Measurements from ENCODE around the gene PAH.
"Not testable (repeated sequence)": the region's sequence is repeated elsewhere in the genome, so short reads cannot be mapped to it uniquely, and the experiment has no call there.

PAH gene

DNA sequence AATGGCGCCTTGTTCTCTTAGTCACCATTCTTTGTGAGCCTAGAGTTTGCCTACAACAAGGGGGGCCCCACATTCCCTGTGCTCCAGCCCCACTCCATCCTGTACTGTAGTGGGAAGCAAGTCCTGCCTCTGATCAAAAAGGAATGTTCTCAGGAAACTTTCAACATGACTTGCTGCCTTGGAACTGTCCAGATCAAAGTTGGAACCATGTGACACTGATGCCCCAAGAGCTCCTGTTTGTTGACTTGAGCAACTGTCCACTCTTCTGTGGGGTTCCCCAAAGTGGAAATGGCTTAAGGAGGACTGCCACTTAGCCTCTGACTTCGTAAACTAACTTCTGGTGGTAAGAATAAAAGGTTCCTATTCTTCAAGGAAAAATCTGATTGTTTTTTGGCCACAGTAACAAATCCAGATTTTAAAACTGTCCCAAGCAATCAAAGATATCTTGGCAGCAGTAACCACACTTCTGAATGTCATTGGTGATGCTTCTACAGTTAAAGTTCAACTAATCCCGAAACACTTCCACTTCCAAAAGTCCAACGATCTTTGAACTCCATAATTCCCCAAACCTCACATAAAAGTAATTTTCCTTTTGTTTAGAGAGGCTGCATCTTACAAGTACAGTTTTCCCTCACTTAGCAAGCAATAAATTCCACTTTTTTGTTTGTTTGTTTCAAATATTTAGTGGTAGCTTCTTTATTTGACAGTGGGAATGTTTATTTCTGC is 67.2 kb downstream of the PAH start:
- Histone ChIP-seq H3K9ac (ENCODE audit: low read length) (no peak overlapping the region), H3K27ac (ENCODE audit: low read length) (no peak overlapping the region), H3K36me3 (ENCODE audit: control insufficient read depth, low read depth, low read length) (no peaks in the 10 kb centered on the region), H3K4me3 (ENCODE audit: low read length) (no peak overlapping the region), H3K27me3 (ENCODE audit: control insufficient read depth, insufficient read depth, low read length) (no peaks in the 10 kb centered on the region), H3K4me1 (ENCODE audit: control insufficient read depth, low read depth, low read length) (no peaks in the 10 kb centered on the region), H3K9me3 (ENCODE audit: control insufficient read depth, low read depth, low read length) (no peaks in the 10 kb centered on the region)

DNA sequence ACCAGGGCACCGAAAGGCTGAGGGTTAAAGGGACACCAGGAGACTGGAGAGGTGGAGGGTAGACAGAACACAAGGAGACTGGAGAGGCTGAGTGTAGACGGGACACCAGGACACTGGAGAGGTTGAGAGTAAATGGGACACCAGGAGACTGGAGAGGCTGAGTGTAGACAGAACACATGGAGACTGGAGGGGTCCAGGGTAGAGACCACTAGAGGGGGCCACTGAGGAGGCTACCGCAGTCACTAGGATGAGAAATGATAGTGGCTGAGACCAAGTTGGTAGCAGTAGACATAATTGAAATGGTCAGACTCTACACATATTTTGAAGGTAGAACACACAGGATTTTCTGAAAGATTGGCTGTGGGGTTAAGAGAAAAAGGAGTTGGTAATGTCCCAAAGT is 68.2 kb downstream of the PAH start:
- Histone ChIP-seq H3K9ac (ENCODE audit: low read length) (no peak overlapping the region), H3K9me3 (ENCODE audit: control insufficient read depth, low read depth, low read length) (no peaks in the 10 kb centered on the region), H3K36me3 (ENCODE audit: control insufficient read depth, low read depth, low read length) (no peaks in the 10 kb centered on the region), H3K27me3 (ENCODE audit: control insufficient read depth, insufficient read depth, low read length) (no peaks in the 10 kb centered on the region), H3K4me1 (ENCODE audit: control insufficient read depth, low read depth, low read length) (no peaks in the 10 kb centered on the region), H3K27ac (ENCODE audit: low read length) (no peak overlapping the region), H3K4me3 (ENCODE audit: low read length) (no peak overlapping the region)

DNA sequence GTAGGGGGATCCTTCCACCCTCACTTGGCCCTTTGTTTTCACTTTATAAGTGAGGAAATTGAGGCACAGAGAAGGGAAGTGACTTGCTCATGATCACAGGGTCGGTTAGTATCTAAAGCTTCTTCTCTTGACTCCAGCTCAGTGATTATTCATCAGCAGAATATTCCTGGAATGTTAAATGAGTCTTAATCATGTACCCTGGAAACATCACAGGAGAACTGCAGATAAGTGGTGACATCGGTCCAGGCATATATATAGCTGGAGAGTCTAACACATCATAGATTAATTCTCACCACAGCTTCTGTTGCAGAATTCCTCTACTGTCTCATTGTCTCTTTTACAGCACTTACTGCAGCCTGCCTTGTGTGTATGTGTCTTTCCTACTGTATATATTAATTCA is 69.9 kb downstream of the PAH start:
- Histone ChIP-seq H3K27ac (ENCODE audit: low read length) (no peak overlapping the region), H3K4me3 (ENCODE audit: low read length) (no peak overlapping the region), H3K27me3 (ENCODE audit: control insufficient read depth, insufficient read depth, low read length) (no peaks in the 10 kb centered on the region), H3K4me1 (ENCODE audit: control insufficient read depth, low read depth, low read length) (no peaks in the 10 kb centered on the region), H3K9me3 (ENCODE audit: control insufficient read depth, low read depth, low read length) (no peaks in the 10 kb centered on the region), H3K36me3 (ENCODE audit: control insufficient read depth, low read depth, low read length) (no peaks in the 10 kb centered on the region), H3K9ac (ENCODE audit: low read length) (no peak overlapping the region)

DNA sequence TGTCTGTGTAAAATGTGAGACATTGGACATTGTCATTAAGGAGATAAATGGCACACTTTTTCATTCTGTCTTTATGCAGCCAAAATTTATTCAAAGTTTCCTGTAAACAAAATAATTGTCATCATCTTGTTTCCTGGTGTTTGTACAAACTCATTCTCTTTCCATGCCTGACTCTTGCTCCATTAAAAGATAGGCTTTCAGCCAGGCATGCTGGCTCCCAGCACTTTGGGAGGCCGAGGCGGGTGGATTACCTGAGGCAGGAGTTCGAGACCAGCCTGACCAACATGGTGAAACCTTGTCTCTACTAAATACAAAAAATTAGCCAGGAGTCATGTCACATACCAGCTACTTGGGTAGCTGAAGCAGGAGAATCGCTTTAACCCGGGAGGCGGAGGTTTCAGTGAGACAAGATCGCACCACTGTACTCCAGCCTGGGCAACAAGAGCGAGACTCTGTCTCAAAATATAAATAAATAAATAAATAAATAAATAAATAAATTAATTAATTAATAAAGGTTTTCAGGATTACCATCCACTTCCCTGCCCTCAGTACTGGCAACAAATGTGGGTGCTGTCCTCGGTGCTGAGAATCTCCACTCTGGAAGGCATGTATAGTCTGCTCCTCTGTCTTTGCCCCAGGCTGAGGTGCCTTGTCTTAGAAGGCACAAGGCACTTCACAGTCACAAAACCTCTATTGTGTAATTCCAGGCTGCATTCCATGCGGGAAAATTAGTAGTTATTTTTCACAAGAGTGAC is 83.2 kb downstream of the PAH start:
- Histone ChIP-seq H3K4me3 (ENCODE audit: low read length) (no peak overlapping the region), H3K36me3 (ENCODE audit: control insufficient read depth, low read depth, low read length) (no peaks in the 10 kb centered on the region)

DNA sequence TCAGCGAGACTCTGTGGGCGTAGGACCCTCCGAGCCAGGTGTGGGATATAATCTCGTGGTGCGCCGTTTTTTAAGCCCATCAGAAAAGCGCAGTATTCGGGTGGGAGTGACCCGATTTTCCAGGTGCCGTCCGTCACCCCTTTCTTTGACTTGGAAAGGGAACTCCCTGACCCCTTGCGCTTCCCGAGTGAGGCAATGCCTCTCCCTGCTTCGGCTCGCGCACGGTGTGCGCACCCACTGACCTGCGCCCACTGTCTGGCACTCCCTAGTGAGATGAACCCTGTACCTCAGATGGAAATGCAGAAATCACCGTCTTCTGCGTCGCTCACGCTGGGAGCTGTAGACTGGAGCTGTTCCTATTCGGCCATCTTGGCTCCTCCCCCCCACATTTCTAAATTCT is 84.2 kb downstream of the PAH start:
- H3K9me3 ChIP-seq (ENCODE audit: control insufficient read depth, low read depth, low read length); H3K36me3 ChIP-seq (ENCODE audit: control insufficient read depth, low read depth, low read length); H3K9ac ChIP-seq (ENCODE audit: low read length); H3K27me3 ChIP-seq (ENCODE audit: control insufficient read depth, insufficient read depth, low read length); H3K27ac ChIP-seq (ENCODE audit: low read length); H3K4me1 ChIP-seq (ENCODE audit: control insufficient read depth, low read depth, low read length); H3K4me3 ChIP-seq (ENCODE audit: low read length): not testable (repeated sequence)

More for the DNA sequence above, 83.2 kb downstream of the PAH start:
- no peak overlapping the region for H3K27ac ChIP-seq (ENCODE audit: low read length)
- H3K27me3 ChIP-seq (ENCODE audit: control insufficient read depth, insufficient read depth, low read length): no peaks in the 10 kb centered on the region
- no peaks in the 10 kb centered on the region for H3K4me1 ChIP-seq (ENCODE audit: control insufficient read depth, low read depth, low read length)
- H3K9me3 ChIP-seq (ENCODE audit: control insufficient read depth, low read depth, low read length): no peaks in the 10 kb centered on the region
- H3K9ac ChIP-seq (ENCODE audit: low read length): no peak overlapping the region

DNA sequence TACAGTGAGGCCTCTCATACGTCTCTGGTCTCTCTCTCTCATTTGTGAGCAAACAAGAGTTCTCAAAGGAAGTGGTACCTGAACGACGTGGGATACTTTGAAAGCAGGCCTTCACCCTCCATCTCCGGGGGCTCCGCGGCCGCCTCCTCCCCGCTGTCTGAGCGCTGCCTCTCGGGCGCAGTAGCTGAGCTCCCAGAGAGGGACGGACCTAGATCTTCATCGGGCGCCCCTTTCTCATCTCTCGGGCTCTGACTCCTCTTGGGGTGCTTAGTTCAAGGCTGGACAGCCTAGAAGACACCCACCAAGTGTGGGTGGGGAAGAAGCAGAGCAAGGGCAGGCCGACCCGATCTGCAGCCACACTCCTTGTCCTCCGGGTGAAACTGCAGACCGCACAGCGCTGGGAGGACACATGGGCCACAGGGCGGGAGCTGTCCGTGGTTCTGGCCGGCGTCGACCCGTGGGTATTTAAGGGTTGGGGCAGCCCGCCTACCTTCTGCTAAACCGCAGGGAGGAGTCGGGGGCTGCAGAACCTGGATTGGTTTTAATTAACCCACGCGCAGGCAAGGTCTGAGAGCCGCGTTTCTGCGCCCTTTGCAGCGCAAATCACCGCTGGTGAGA is 92.7 kb downstream of the PAH start:
- Histone ChIP-seq H3K4me1 (ENCODE audit: control insufficient read depth, low read depth, low read length) (peaks cover 5% of the 10 kb centered on the region), H3K4me3 (ENCODE audit: low read length) (peak overlapping the region; percentile 48), H3K36me3 (ENCODE audit: control insufficient read depth, low read depth, low read length) (no peaks in the 10 kb centered on the region), H3K9me3 (ENCODE audit: control insufficient read depth, low read depth, low read length) (no peaks in the 10 kb centered on the region), H3K27me3 (ENCODE audit: control insufficient read depth, insufficient read depth, low read length) (peaks cover 51% of the 10 kb centered on the region), H3K9ac (ENCODE audit: low read length) (no peak overlapping the region), H3K27ac (ENCODE audit: low read length) (no peak overlapping the region)

DNA sequence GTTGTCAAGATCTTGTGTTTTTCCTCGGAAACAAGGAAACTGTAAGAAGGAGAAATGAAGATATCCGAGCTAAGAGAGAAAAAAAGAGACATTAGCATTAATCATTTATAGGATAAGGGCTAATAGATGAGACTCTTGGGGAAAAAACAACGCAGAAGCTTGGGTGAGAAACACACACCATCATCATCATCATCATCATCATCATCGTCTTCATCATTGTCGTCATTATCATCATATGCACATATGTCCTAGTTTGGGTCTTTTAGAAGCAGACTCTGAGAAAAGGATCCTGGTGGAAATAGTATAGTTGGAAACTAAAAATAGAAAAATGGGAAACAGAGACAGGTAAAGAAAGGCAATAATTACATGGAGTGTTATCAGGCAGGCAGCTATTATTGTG is 95.9 kb downstream of the PAH start:
- H3K4me1 ChIP-seq (ENCODE audit: control insufficient read depth, low read depth, low read length): peaks cover 5% of the 10 kb centered on the region
- H3K9ac ChIP-seq (ENCODE audit: low read length): no peak overlapping the region
- no peaks in the 10 kb centered on the region for H3K9me3 ChIP-seq (ENCODE audit: control insufficient read depth, low read depth, low read length)
- no peak overlapping the region for H3K4me3 ChIP-seq (ENCODE audit: low read length)
- H3K27me3 ChIP-seq (ENCODE audit: control insufficient read depth, insufficient read depth, low read length): peaks cover 49% of the 10 kb centered on the region
- no peaks in the 10 kb centered on the region for H3K36me3 ChIP-seq (ENCODE audit: control insufficient read depth, low read depth, low read length)
- H3K27ac ChIP-seq (ENCODE audit: low read length): no peak overlapping the region

DNA sequence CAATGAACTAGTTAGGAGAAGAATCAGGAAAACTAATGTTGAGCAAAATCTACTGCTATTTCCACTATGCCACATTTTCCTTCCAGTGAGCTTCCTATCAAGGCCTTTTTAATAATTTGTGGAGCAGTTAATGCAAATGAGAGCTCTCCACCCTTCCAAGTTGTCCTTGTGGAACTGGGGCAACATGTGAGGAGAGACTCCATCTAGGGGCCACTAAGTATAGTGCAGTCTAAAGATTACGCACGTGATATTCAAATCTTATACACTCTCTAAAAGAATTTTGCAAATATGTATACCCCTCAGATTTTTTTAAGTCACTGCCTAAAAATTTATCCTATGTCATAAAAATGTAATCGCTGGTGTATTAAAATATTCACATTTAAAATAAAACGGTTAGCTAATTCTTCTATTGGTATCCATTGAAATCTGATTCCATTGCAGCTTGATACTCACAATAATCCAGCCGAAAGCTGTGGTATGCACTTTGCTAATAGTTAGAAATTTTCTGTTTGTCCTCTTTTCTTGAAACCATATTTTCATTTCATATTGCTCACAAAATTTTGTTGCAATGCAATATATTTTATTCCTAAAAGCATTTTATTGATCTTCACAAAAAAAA is 100.1 kb downstream of the PAH start:
- no peaks in the 10 kb centered on the region for H3K4me1 ChIP-seq (ENCODE audit: control insufficient read depth, low read depth, low read length)

DNA sequence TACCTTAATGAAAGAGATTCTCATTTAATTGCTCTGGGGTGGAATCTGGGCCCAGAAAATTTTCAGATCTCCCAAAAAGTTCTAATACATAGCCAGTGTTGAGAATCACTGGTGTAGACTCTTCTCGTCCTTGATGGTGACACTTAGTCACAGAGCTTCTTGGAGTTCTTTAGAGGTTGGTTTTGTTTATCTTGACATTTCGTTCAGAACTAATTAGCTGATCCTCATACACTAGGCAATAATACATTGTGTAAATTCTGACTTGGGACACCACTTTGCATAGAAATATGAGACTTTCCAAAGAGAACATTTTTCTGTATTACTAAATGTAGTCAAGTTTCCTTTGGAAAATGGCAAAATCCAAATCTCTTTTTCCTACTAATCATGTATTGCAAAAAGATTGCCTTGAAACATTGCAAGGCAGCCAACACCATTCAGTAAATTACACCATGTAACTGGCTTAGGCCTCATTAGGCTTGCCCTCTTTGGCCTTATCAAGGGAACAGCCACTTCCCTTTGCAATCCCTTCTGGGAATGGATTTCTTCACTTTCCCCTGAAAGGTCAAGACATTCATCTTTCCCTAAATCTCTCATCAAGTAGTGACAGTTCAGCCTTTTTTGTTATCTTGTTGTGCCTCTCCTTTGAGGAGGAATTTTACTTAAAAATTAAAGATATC is 102.2 kb downstream of the PAH start:
- Histone ChIP-seq H3K9me3 (ENCODE audit: control insufficient read depth, low read depth, low read length) (no peaks in the 10 kb centered on the region), H3K4me3 (ENCODE audit: low read length) (no peak overlapping the region), H3K36me3 (ENCODE audit: control insufficient read depth, low read depth, low read length) (no peaks in the 10 kb centered on the region), H3K27me3 (ENCODE audit: control insufficient read depth, insufficient read depth, low read length) (no peaks in the 10 kb centered on the region), H3K9ac (ENCODE audit: low read length) (no peak overlapping the region), H3K27ac (ENCODE audit: low read length) (no peak overlapping the region), H3K4me1 (ENCODE audit: control insufficient read depth, low read depth, low read length) (no peaks in the 10 kb centered on the region)

More for the DNA sequence above, 100.1 kb downstream of the PAH start:
- no peak overlapping the region for H3K4me3 ChIP-seq (ENCODE audit: low read length)
- H3K27me3 ChIP-seq (ENCODE audit: control insufficient read depth, insufficient read depth, low read length): peaks cover 6% of the 10 kb centered on the region
- H3K9me3 ChIP-seq (ENCODE audit: control insufficient read depth, low read depth, low read length): no peaks in the 10 kb centered on the region
- no peaks in the 10 kb centered on the region for H3K36me3 ChIP-seq (ENCODE audit: control insufficient read depth, low read depth, low read length)
- no peak overlapping the region for H3K27ac ChIP-seq (ENCODE audit: low read length)
- no peak overlapping the region for H3K9ac ChIP-seq (ENCODE audit: low read length)

DNA sequence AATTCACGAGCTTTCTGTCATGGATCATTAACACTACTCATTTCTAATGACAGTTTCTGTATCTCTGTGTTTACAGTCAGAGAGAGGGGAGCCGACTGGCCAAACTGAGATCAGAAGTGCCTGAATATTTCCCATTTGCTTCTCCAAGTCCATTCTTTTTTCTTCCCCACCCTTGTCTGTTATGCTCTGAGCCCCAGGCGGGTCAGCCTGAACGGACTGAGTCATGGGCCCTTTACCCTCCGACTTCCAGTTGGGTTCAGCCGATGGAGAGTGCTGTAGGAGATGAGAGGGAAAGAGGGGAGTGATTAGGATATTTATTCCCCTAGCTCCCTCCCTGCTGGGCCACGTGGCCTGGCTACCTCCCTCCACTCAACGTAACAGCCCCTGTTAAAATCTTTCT is 104.7 kb downstream of the PAH start:
- H3K4me3 ChIP-seq (ENCODE audit: low read length): no peak overlapping the region
- no peak overlapping the region for H3K9ac ChIP-seq (ENCODE audit: low read length)
- no peaks in the 10 kb centered on the region for H3K9me3 ChIP-seq (ENCODE audit: control insufficient read depth, low read depth, low read length)
- no peak overlapping the region for H3K27ac ChIP-seq (ENCODE audit: low read length)
- H3K27me3 ChIP-seq (ENCODE audit: control insufficient read depth, insufficient read depth, low read length): no peaks in the 10 kb centered on the region
- H3K4me1 ChIP-seq (ENCODE audit: control insufficient read depth, low read depth, low read length): no peaks in the 10 kb centered on the region
- no peaks in the 10 kb centered on the region for H3K36me3 ChIP-seq (ENCODE audit: control insufficient read depth, low read depth, low read length)

DNA sequence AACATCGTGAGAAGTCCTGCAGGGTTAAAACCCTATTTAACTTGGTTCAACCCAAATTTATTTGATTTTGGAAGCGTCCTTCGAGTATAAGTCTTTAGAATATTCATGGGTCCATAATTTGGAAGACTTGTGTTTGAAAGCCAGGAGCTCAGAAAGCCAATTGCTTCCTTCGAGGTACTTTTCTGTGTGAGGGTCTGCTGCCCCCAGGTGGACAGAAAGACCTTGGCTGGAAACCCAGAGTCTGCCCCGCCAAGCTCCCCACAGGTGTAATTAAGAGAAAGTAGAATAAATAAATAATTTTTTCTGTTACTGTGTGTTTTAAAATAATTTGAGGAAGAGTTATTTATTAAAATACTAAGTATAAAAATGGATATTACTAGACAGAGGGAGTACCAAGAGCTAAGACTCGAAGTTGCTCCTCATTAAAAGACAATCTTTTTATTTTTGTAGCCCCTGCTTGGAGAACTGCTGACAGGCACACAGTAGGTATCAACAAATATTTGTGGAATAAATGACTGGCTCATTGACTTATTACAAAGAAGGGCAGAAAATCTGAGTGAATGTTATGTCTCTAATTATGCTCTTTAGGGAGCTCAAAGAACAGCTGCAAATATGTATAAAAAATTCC is 105.8 kb downstream of the PAH start:
- Histone ChIP-seq H3K27ac (ENCODE audit: low read length) (no peak overlapping the region), H3K9ac (ENCODE audit: low read length) (no peak overlapping the region), H3K9me3 (ENCODE audit: control insufficient read depth, low read depth, low read length) (no peaks in the 10 kb centered on the region), H3K36me3 (ENCODE audit: control insufficient read depth, low read depth, low read length) (no peaks in the 10 kb centered on the region), H3K4me3 (ENCODE audit: low read length) (no peak overlapping the region), H3K27me3 (ENCODE audit: control insufficient read depth, insufficient read depth, low read length) (no peaks in the 10 kb centered on the region), H3K4me1 (ENCODE audit: control insufficient read depth, low read depth, low read length) (peaks cover 2% of the 10 kb centered on the region)

All from iPS-18a (cell line).